SK-N-MC (cell line): ENCODE measurements around the gene LHFPL3.

Experiments used
- EZH2 ChIP-seq: fragments of 200-600 bp; sonication (generic); IDR thresholded peaks from one replicate; pipeline ENCODE4 v1.6.1; 2017; ENCODE audit warnings: antibody characterized with exemption
- POLR2AphosphoS5 ChIP-seq: IDR thresholded peaks from 2 replicates; pipeline ENCODE4 v1.6.1; 2012; ENCODE audit warnings: mild to moderate bottlenecking, low read depth, low read length, borderline replicate concordance

DNA sequence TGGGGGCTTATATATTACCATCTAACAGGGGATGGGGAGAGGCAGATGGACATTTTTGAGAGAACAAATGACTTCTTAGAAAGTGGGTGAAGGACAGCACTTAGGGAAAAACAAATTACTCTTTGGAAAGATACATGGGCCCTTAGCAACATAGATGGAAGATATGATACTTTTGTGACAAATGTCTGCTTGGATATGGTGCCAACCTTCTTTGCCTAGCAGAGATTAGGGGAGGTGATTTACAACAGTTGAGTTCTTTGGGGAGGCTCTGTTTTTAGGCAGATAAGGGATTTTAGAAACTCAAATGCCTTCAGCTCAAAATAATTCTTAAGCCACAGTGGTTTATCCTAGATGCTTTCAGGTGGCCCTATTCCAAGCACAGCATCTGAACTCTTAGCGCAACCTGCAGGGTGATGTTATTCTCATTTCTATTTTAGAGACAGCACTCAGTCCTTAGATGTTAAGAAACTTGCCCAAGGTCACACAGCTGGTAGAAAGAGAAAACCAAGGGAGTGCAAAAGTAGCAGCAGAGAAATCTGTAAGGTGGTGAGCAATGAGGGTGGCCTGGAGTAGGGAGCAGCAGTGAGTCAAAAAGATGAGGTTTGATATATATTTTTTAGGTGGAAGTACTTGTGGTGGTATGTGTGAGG is 610.5 kb downstream of the LHFPL3 start:
- no peak for TF ChIP-seq POLR2AphosphoS5
- TF ChIP-seq EZH2 = no peak
